Activated CD8-positive, alpha-beta T cell treated with anti-CD3 and anti-CD28 coated beads for 36 hours (primary cell): ENCODE measurements around the gene ATP2B1. TPM values are rescaled to one million over a fixed set of nuclear protein-coding genes. Genes with fewer than 3 reads are reported as not detected.

Source experiments
- ATAC-seq: fragments of 200-7000 bp; cut with Tn5 transposase; one replicate; pipeline ENCODE4 v1.10.0; 2021; ENCODE audit warnings: mild to moderate bottlenecking, moderate library complexity
- CTCF ChIA-PET: fragments of 350-600 bp; sonication (Branson Sonifier 250); formaldehyde crosslinking; loops from one replicate; lab custom pipeline; 2021; ENCODE audit warnings: antibody characterized with exemption; lab: Charles Lee
- POLR2A ChIA-PET: fragments of 350-600 bp; sonication (Branson Sonifier 250); formaldehyde crosslinking; loops from one replicate; lab custom pipeline; 2021; ENCODE audit warnings: antibody characterized with exemption; lab: Charles Lee
- DNase-seq: peaks from one replicate; pipeline ENCODE4 v3.0.0-alpha.2; 2020
- H3K27ac Mint-ChIP-seq: one replicate; pipeline ENCODE4 v1.8.0; 2021; ENCODE audit warnings: mild to moderate bottlenecking, mixed read lengths
- H3K27me3 Mint-ChIP-seq: one replicate; pipeline ENCODE4 v1.8.0; 2021; ENCODE audit warnings: mixed read lengths
- H3K36me3 Mint-ChIP-seq: one replicate; pipeline ENCODE4 v1.8.0; 2021; ENCODE audit warnings: low read depth, mixed read lengths
- H3K4me1 Mint-ChIP-seq: one replicate; pipeline ENCODE4 v1.8.0; 2021; ENCODE audit warnings: low read depth, mixed read lengths
- H3K4me3 Mint-ChIP-seq: one replicate; pipeline ENCODE4 v1.8.0; 2021; ENCODE audit warnings: mild to moderate bottlenecking, moderate library complexity, mixed read lengths
- H3K9me3 Mint-ChIP-seq: one replicate; pipeline ENCODE4 v1.8.0; 2021; ENCODE audit warnings: mixed read lengths
- intact Hi-C: fragments of 100-400 bp; cut with micrococcal nuclease; formaldehyde crosslinking; loops from one replicate; pipeline ENCODE4 v1.10.0; 2022
- total RNA-seq, 2 experiments: library from RNA; stranded (reverse); gene quantifications; one replicate each; pipeline ENCODE4 v1.2.3, GENCODE V29; 2021
- TF ChIP-seq, protein P1 (sequence below): fragments of 200-600 bp; IDR thresholded peaks from one replicate; pipeline ENCODE4 v1.8.0; 2022; ENCODE audit warnings: antibody characterized with exemption, mild to moderate bottlenecking

Gene ATP2B1
- total RNA-seq, 2 experiments from 2014 or later = 20.8 to 26.2 TPM

- DNase-seq = no peak
- peaks cover 47% of the 10 kb centered on the region for H3K36me3 Mint-ChIP-seq
- no peak overlapping the region for H3K4me3 Mint-ChIP-seq
- no peaks in the 10 kb centered on the region for H3K27me3 Mint-ChIP-seq
- ChIA-PET CTCF (no interaction called here), POLR2A (interaction anchor here (0.6 kb wide), 1 partner anchor 516 kb away, joined by 3 read pairs; no protein-coding TSS in a partner anchor)
- intact Hi-C loops = no loop called here
- ATAC-seq = no peak
- TF ChIP-seq, protein P1, sequence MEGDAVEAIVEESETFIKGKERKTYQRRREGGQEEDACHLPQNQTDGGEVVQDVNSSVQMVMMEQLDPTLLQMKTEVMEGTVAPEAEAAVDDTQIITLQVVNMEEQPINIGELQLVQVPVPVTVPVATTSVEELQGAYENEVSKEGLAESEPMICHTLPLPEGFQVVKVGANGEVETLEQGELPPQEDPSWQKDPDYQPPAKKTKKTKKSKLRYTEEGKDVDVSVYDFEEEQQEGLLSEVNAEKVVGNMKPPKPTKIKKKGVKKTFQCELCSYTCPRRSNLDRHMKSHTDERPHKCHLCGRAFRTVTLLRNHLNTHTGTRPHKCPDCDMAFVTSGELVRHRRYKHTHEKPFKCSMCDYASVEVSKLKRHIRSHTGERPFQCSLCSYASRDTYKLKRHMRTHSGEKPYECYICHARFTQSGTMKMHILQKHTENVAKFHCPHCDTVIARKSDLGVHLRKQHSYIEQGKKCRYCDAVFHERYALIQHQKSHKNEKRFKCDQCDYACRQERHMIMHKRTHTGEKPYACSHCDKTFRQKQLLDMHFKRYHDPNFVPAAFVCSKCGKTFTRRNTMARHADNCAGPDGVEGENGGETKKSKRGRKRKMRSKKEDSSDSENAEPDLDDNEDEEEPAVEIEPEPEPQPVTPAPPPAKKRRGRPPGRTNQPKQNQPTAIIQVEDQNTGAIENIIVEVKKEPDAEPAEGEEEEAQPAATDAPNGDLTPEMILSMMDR = no peak
- no peak overlapping the region for H3K27ac Mint-ChIP-seq
- peaks cover 33% of the 10 kb centered on the region for H3K4me1 Mint-ChIP-seq
- H3K9me3 Mint-ChIP-seq = peaks cover 4% of the 10 kb centered on the region
Measured at GRCh38 chr12:89650239-89650638, 58.4 kb downstream of the ATP2B1 start.

DNA sequence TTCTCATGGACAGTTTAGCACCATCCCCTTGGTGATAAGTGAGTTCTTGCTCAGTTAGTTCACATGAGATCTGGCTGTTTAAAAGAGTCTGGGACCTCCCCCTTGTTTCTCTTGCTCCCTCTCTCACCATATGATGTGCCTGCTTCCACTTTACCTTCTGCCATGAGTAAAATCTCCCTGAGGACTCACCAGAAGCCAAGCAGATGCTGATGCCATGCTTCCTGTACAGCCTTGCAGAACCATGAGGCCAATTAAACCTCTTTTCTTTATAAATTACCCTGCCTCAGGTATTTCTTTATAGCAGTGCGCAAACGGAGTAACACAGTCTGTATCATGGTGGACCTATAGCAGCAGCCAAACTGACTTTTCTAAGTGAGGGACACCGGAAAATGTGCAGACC, 58.8 kb downstream of the ATP2B1 start:
- no peak for ATAC-seq
- H3K4me1 Mint-ChIP-seq = peaks cover 33% of the 10 kb centered on the region

GRCh38 chr12:89649139-89649538, 59.5 kb downstream of the ATP2B1 start:
- no peak for ATAC-seq
- Mint-ChIP-seq H3K27ac (no peak overlapping the region), H3K36me3 (peaks cover 42% of the 10 kb centered on the region), H3K4me1 (peaks cover 33% of the 10 kb centered on the region), H3K9me3 (peaks cover 4% of the 10 kb centered on the region), H3K4me3 (no peak overlapping the region), H3K27me3 (no peaks in the 10 kb centered on the region)
- no peak for DNase-seq
- POLR2A ChIA-PET = interaction anchor here (1.0 kb wide), 1 partner anchor 12 kb away, joined by 3 read pairs; no protein-coding TSS in a partner anchor
- TF ChIP-seq, protein P1 = no peak
- intact Hi-C loops = no loop called here
- CTCF ChIA-PET = interaction anchor here (0.8 kb wide), 1 partner anchor 10 kb away, joined by 3 read pairs; no protein-coding TSS in a partner anchor

More for the DNA sequence above, 58.8 kb downstream of the ATP2B1 start:
- intact Hi-C loops = no loop called here
- Mint-ChIP-seq H3K27me3 (no peaks in the 10 kb centered on the region), H3K9me3 (peaks cover 4% of the 10 kb centered on the region), H3K36me3 (peaks cover 43% of the 10 kb centered on the region), H3K27ac (no peak overlapping the region), H3K4me3 (no peak overlapping the region)
- ChIA-PET CTCF (interaction anchor here (0.8 kb wide), 1 partner anchor 9 kb away, joined by 3 read pairs; no protein-coding TSS in a partner anchor), POLR2A (interaction anchor here (1.0 kb wide), 1 partner anchor 13 kb away, joined by 3 read pairs; no protein-coding TSS in a partner anchor)
- TF ChIP-seq, protein P1 = no peak
- DNase-seq = no peak

- no peaks in the 10 kb centered on the region for H3K27me3 Mint-ChIP-seq
- H3K36me3 Mint-ChIP-seq = peaks cover 36% of the 10 kb centered on the region
- ChIA-PET POLR2A (no interaction called here), CTCF (no interaction called here)
- no peak overlapping the region for H3K27ac Mint-ChIP-seq
- ATAC-seq (no peak), DNase-seq (no peak)
- H3K4me3 Mint-ChIP-seq = no peak overlapping the region
- peaks cover 4% of the 10 kb centered on the region for H3K9me3 Mint-ChIP-seq
- TF ChIP-seq, protein P1 = no peak
- H3K4me1 Mint-ChIP-seq = peaks cover 35% of the 10 kb centered on the region
- intact Hi-C loops = no loop called here
Measured at GRCh38 chr12:89648211-89648930, 60.3 kb downstream of the ATP2B1 start.

DNA sequence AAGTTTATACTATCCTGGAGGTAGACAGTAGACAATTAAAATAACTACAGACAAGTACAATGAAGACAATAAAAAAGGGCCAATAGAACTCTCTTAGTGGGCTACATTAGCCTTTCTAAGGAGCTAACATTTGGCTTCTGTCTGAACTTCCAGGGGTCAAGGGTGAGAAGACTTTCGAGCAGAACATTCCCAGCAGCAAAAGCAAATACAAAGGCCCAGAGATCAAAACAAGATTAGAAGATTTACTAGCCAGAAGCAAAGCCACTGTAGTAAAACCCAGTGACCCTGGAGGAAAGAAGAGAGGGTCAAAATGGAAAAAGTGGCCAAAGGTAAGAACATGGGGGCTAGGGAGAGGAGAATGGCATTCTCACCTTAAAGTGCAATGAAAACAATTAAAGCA, 63.2 kb downstream of the ATP2B1 start:
- ChIA-PET CTCF (no interaction called here), POLR2A (no interaction called here)
- H3K27ac Mint-ChIP-seq = no peak overlapping the region
- TF ChIP-seq, protein P1 = no peak
- H3K27me3 Mint-ChIP-seq = no peaks in the 10 kb centered on the region
- peaks cover 4% of the 10 kb centered on the region for H3K9me3 Mint-ChIP-seq
- no peak overlapping the region for H3K4me3 Mint-ChIP-seq
- intact Hi-C loops = no loop called here
- DNase-seq (no peak), ATAC-seq (no peak)
- peaks cover 30% of the 10 kb centered on the region for H3K36me3 Mint-ChIP-seq
- H3K4me1 Mint-ChIP-seq = peaks cover 30% of the 10 kb centered on the region
